CMK (cell line): ENCODE data around the gene NMRAL1.

ENCODE experiments used
- DNase-seq: peaks from one replicate; pipeline ENCODE4 v3.0.0-alpha.2; 2010; ENCODE audit warnings: low read depth

Gene NMRAL1

DNA sequence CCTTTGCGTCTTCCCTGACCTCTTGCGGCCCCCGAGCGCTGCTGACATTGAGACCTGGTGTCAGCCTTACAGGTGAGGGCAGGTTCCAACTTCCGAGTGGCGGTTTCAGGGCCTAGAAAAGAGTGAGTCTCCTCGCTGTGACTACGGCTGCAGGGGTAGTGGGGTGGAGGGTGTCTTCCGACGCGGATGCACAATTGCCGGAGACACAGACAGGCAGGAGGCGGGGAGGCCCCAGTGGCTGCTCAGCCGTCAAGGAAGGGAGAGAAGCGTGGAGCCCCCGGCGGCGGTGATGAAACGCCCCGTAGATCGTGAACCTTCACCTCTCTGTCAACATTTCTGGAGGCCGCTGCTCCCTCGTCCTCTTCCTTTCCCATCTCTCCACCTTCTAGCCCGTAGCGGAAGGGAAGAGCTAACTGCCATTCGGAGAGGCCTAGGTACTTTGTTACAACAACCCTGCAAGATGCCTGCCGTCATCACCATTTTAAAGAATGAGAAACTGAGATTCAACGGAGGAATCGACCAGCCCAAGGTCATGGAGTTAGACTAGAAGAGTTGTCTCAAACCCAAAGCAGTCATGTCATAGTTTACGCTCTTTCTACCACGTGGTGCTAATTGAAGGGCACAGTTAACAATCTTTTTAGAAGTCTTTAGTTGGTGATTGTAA, 48.3 kb downstream of the NMRAL1 start:
- no peak for DNase-seq

DNA sequence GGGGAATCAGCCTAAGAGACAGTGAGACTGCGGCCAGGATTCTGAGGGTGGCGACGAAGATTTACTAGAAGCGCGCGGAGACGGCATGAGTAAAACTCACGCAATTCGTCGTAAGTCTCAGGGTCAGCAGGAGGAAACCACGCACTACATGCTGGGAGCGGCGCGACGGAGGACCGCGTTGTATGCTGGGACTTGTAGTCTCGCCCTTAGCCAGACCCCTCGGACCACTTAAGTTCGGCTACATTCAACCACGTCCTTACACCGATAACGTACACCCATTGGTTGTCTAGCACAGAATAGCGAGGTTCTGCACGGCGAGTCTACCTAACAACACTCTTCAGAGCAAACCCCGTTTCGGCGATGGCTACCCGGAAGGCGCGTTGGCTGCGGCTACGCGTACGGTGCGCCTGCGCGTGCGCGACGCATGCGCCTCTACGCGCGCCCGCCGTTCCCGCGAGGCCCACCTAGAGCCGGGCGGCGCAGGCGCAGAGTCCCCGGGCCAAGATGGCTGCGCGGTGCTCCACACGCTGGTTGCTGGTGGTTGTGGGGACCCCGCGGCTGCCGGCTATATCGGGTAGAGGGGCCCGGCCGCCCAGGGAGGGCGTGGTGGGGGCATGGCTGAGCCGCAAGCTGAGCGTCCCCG, 48.9 kb downstream of the NMRAL1 start, which contains the start of gene DNAJA3:
TSS of gene DNAJA3 (plus strand) at position 491 of the 643 bp plus-strand sequence. CDS start at position 505, 14 bp downstream.
- DNase-seq, result peak; percentile 88

DNA sequence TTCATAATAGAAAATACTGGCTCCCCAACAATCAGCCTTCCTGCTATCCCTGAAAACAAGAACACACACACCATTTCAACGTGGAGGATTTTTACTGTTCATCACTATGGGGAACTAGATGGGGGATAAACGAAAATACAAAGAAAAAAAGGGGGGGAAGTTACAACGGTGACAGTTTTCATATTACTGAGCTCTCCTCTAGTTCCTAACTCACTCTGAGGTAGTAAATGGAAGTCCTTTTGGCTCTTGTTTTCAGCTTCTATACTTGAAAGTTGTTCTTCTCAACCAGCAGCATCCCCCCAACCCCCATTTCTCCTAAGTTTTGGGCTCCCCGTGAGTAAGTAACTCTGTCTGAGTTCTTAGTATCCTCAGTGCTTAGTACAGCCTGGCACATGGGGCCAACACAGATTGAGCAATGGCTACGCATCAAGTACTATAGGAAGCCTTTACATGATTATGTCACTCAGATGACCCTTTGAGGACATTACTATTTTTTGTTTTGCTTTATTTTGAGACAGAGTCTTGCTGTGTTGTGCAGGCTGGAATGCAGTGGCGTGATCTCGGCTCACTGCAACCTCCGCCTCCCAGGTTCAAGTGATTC, 53.8 kb downstream of the NMRAL1 start:
- DNase-seq, result no peak

DNA sequence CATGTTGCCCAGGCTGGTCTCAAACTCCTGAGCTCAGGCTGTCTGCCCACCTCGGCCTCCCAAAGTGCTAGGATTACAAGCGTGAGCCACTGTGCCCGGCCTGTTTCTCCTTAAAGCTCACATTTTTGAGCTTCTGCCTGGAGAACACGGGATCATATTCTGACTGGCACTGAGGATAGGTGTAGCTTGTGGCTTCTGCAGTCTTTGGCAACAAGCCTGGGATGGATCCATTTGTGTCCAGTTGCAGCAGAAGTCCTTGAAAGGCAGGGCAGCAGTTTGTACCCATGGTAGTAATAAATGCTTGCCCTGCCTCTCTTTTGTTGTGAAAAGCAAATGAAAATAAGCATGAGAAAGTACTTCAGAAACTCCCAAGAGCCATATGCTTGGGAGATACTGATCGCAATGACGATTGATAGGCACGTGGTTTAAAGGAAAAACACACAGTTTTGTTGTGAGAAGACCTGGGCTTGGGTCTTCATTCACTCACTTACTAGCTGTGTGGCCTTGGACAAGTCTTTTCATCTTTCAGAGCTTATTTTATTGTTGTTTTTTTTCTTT, 54.9 kb downstream of the NMRAL1 start:
- DNase-seq, result no peak

DNA sequence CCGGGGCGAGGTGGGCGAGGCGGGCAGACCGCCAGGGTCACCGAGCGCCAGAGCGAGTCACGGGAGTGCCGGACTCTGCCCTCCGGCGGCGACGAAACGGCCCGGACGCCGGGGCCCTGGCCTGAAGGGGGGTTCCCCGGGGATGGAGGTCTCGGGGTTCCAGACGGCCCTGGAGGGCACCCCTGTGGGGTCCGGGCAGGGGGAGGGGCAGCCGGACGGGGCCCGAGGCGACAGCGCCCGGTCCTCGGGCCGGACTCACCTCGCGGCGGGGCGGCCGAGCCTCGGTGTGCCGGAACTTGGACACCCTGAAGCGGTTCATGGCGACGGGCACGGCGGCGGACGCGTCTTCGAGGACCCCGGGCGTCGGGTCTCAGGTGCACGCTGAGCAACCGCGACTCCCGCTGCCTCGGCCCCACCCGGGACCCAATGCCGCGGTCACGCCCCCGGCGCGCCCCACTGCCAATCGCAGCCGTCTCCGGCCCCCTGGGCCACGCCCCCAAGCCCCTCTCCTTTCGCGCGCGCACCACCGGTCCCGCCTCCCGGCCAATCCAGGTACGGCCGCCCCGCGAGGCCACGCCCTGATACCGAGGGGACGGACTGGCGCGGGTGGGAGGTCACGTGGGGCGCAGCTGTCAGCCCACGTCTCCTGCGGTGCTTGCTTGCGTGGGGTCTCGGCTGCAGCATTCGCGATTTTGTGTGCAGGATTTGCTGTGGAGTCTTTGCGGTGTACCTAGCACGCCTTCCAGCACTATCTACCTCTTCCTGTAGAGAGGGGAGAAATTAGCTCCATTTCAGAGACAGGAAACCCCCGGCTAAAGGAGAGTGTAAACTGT, 58.0 kb downstream of the NMRAL1 start, which contains the start of gene CORO7:
TSS of gene CORO7 (minus strand) at position 397 of the 833 bp plus-strand sequence. CDS start at position 319, 78 bp downstream.
- DNase-seq, result peak; percentile 81

DNA sequence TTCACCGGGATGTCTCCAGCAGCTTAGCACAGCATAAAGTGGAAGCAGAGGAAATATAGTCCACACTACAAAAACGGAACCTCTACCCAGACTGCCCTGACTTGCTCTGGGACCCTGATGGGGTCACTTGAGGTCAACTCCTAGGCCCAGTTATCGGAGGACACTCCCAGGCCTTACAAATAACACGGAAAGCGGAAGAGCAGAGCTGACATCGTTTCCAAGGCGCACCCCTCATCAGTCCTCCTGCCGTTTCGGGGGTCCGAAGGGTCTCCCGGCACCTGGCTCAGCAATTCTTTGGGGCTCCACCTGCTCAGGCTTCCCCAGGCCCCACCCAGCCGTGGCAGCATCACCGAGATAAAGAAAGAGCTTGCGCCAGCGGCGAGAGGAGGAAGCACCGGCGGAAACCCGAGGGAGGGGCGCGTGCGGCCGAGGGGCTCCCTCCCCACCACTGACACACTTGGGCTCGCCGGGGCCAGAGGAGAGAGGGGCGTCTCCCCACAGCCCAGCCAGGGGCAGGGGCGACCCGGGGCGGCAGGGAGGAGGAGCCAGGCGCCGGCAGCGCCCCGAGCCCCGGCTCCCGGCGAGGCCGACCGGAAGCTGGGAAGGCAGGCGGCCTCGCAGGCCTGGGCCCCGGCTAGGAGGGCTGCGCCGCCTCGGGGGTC, 58.8 kb downstream of the NMRAL1 start:
- peak; percentile 64 for DNase-seq

DNA sequence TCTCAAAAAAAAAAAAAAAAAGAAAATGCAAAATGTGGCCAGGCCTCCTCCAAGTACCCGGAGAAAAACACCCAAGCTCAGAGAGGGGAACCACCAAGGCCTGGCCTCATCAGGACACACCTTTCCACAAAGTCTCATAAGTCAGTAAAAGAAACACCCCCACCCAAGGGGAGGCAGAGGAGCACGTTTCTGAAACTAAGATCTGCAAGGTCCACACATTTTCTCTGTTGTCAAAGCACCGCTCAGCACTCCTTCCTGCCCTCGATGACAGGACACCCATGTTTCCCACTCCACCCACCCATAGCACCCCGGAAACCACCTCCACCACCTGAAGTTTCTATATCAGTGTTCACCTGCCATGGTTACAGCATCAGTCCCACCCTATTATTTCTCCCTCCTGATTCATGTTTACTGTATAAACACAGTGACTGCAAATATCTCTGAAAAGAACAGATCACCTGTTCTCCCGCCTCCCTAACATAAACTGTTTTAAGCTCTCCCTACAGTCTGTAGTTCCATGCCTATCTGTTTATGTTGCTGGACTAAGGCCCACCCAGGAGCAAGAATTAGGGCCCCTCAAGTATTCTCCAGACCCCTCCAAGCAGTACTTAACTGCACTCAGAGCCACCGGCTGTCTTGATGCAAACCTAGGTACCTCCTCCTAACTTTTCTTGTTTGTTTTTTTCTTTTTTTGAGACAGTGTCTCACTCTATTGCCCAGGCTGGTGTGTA, 60.1 kb downstream of the NMRAL1 start:
- DNase-seq, result no peak

DNA sequence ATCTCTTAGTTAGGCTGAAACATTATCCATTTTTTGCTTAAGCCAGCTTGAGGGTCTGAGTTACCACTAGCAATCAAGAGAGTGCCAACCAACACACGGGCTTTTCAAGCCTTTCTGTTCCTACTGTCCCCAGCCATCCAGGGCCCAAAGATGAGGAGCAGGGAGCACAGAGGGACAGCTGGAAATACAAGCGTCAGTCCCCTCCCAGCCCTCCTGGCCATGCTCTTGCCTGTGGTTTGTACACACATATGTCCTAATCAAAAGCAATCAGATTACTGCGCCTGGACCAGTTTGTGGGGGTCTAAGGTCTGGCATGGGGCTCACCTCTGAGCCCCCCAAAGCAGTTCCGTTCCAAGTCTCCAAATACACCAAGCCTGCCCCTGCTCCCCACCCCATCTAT, 61.6 kb downstream of the NMRAL1 start:
- no peak for DNase-seq

DNA sequence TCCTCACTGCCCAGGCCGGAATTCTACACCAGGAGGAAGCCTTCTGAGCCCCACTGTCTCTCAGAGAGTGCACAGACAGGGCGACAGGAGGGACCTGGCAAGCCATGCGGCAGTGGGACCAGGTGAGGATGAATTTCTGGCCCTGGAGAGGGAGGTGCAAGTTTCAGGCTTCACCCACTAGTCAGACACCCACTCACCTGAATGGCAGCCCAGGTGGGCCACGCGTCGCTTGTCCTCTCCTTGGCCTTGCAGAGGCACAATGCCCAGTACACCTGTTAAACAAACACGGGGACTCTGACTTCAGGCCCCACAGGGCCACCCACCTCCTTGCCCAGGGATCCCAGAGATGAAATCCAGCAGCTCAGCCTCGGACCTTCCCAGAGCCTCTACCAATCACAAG, 62.3 kb downstream of the NMRAL1 start:
- DNase-seq, result no peak
